T-cell (primary cell): ENCODE measurements around the gene ELMOD3. TPM values are rescaled to one million over a fixed set of nuclear protein-coding genes. Genes with fewer than 3 reads are reported as not detected.
A peak's percentile ranks its signal among the peaks of the same experiment; 100 is the strongest.

Experiments
- ATAC-seq, 4 experiments: fragments of 200-7000 bp in 3 of 4; fragments of 150-1000 bp in 1 of 4; cut with Tn5 transposase; replicated peaks in 1 of 4; 1 replicate in 3 of 4; 2 replicates in 1 of 4; pipeline ENCODE4 v1.10.0; 2021; ENCODE audit warnings: moderate library complexity in 3 of 4, mild to moderate bottlenecking in 2 of 4, moderate number of reproducible peaks in 1 of 4
- CTCF ChIA-PET, 2 donors: fragments of 300-600 bp; sonication (Branson Sonifier 250); formaldehyde crosslinking; loops; one replicate each; lab custom pipeline; 2022; ENCODE audit warnings: antibody characterized with exemption in 2 of 2; lab: Charles Lee
- POLR2A ChIA-PET, 2 donors: fragments of 300-600 bp; sonication (Branson Sonifier 250); formaldehyde crosslinking; loops; one replicate each; lab custom pipeline; 2022; ENCODE audit warnings: antibody characterized with exemption in 2 of 2; lab: Charles Lee
- DNase-seq, 35 experiments: peaks; one replicate each; pipeline versions ENCODE4 v3.0.0 to v3.0.0-alpha.2; 2013 to 2023
- H3K27ac ChIP-seq: one replicate; pipeline ENCODE4 v1.5.1; 2013; ENCODE audit warnings: low read length
- H3K27me3 ChIP-seq, 2 experiments: replicated peaks in 1 of 2; 1 replicate in 1 of 2; 2 replicates in 1 of 2; pipeline versions ENCODE4 v1.6.1 to v1.7.0; 2013; ENCODE audit warnings: low read length in 1 of 2, mixed read lengths in 1 of 2; ENCODE audit not compliant: control insufficient read depth in 2 of 2, insufficient read depth in 2 of 2; ENCODE audit errors: extremely low read depth in 1 of 2
- H3K36me3 ChIP-seq, 2 donors: 1 replicate in 1 of 2; 2 replicates in 1 of 2; pipeline versions ENCODE4 v1.6.1 to v1.7.0; 2013; ENCODE audit warnings: low read length in 1 of 2; ENCODE audit not compliant: control insufficient read depth in 2 of 2, insufficient read depth in 1 of 2; ENCODE audit errors: extremely low read depth in 1 of 2
- H3K4me1 ChIP-seq, 2 experiments: 1 replicate in 1 of 2; 2 replicates in 1 of 2; pipeline versions ENCODE4 v1.6.1 to v1.7.0; 2013; ENCODE audit warnings: low read length in 2 of 2, mixed read lengths in 1 of 2; ENCODE audit not compliant: insufficient read depth in 2 of 2, control insufficient read depth in 1 of 2; ENCODE audit errors: extremely low read depth in 1 of 2
- H3K4me3 ChIP-seq, 2 donors: 1 replicate in 1 of 2; 2 replicates in 1 of 2; pipeline versions ENCODE4 v1.5.1 to v1.7.0; 2013; ENCODE audit warnings: mild to moderate bottlenecking in 2 of 2, low read length in 1 of 2, moderate library complexity in 1 of 2; ENCODE audit not compliant: control insufficient read depth in 1 of 2; ENCODE audit errors: extremely low read depth in 1 of 2
- H3K9me3 ChIP-seq: 2 replicates; pipeline ENCODE4 v1.7.0; 2013
- H3K27ac Mint-ChIP-seq, 2 donors: one replicate each; pipeline ENCODE4 v1.8.0; 2020 to 2021; ENCODE audit warnings: mild to moderate bottlenecking in 2 of 2, mixed read lengths in 2 of 2
- H3K27me3 Mint-ChIP-seq, 2 donors: one replicate each; pipeline ENCODE4 v1.8.0; 2021 to 2022; ENCODE audit warnings: mixed read lengths in 2 of 2
- H3K36me3 Mint-ChIP-seq: one replicate; pipeline ENCODE4 v1.8.0; 2021; ENCODE audit warnings: mixed read lengths
- H3K4me1 Mint-ChIP-seq, 3 donors: one replicate each; pipeline ENCODE4 v1.8.0; 2020 to 2022; ENCODE audit warnings: mixed read lengths in 3 of 3, mild to moderate bottlenecking in 1 of 3
- H3K4me3 Mint-ChIP-seq, 3 donors: one replicate each; pipeline ENCODE4 v1.8.0; 2020 to 2022; ENCODE audit warnings: mild to moderate bottlenecking in 3 of 3, mixed read lengths in 3 of 3, moderate library complexity in 3 of 3
- H3K9me3 Mint-ChIP-seq, 3 donors: one replicate each; pipeline ENCODE4 v1.8.0; 2020 to 2022; ENCODE audit warnings: mixed read lengths in 3 of 3
- WGBS: methylation state at CpG from one replicate; pipeline ENCODE4 v1.1.5; 2013; ENCODE audit warnings: missing lambda C conversion rate; ENCODE audit not compliant: insufficient coverage; 5-methylcytosine and 5-hydroxymethylcytosine counted together
- total RNA-seq, 35 experiments: library from RNA in 6 of 35; stranded (reverse) in 6 of 35; fragments of 120-200 nt in 1 of 35; gene quantifications; one replicate each; pipeline versions ENCODE4 v1.2.1 to v1.2.4 and lab custom pipeline; 2013 to 2026

ELMOD3 gene
- total RNA-seq, 5 donors from 2014 or later (not counting 1 experiment from before 2014, with no cell fraction given): 18.8 to 30.9 (median 25.2) TPM

GRCh38 chr2:85385746-85386145, 31.2 kb downstream of the ELMOD3 start:
- WGBS: 83% methylated on average over 2 of the region's 2 CpGs
- POLR2A ChIA-PET: interaction anchor here in 1 of 2 donors (0.6 kb wide), 2 partner anchors 37 to 164 kb away, joined by 3 to 5 read pairs; no protein-coding TSS in a partner anchor

GRCh38 chr2:85387754-85388153, 33.2 kb downstream of the ELMOD3 start:
- Mint-ChIP-seq H3K27me3 (no peaks in the 10 kb centered on the region), H3K4me1 (peaks cover 6 to 16% (median 13%) of the 10 kb centered on the region in 3 donors), H3K27ac (no peak overlapping the region), H3K9me3 (no peaks in the 10 kb centered on the region), H3K4me3 (no peak overlapping the region), H3K36me3 (peaks cover 32% of the 10 kb centered on the region)
- no peak for ATAC-seq
- Histone ChIP-seq H3K36me3 (peaks cover 11 to 51% of the 10 kb centered on the region in 2 donors), H3K4me3 (no peak overlapping the region), H3K9me3 (no peaks in the 10 kb centered on the region), H3K27me3 (no peaks in the 10 kb centered on the region), H3K27ac (no peak overlapping the region), H3K4me1 (peaks cover 2 to 15% of the 10 kb centered on the region in 2 experiments)
- CTCF ChIA-PET: interaction anchor here (0.5 to 2.9 kb wide), 3 partner anchors 49 to 702 kb away, joined by 6 to 18 read pairs (median 16); no protein-coding TSS in a partner anchor
- 100% methylated on average over 1 of the region's 2 CpGs for WGBS
- POLR2A ChIA-PET: interaction anchor here (0.6 kb wide), 2 partner anchors 75 to 222 kb away, joined by 3 to 4 read pairs; no protein-coding TSS in a partner anchor
- no peak for DNase-seq

More at GRCh38 chr2:85385746-85386145, 31.2 kb downstream of the ELMOD3 start:
- Mint-ChIP-seq H3K4me3 (no peak overlapping the region), H3K36me3 (peaks cover 38% of the 10 kb centered on the region), H3K27ac (no peak overlapping the region), H3K9me3 (no peaks in the 10 kb centered on the region), H3K4me1 (no peaks in the 10 kb centered on the region), H3K27me3 (no peaks in the 10 kb centered on the region)
- H3K4me1 ChIP-seq: no peaks in the 10 kb centered on the region
- ATAC-seq: no peak
- DNase-seq: no peak
- H3K36me3 ChIP-seq: peaks cover 11 to 49% of the 10 kb centered on the region in 2 donors
- CTCF ChIA-PET: interaction anchor here in 1 of 2 donors (0.7 kb wide), 1 partner anchor 368 kb away, joined by 5 read pairs; no protein-coding TSS in a partner anchor
- no peaks in the 10 kb centered on the region for H3K9me3 ChIP-seq
- H3K4me3 ChIP-seq: no peak overlapping the region
- no peaks in the 10 kb centered on the region for H3K27me3 ChIP-seq
- no peak overlapping the region for H3K27ac ChIP-seq

- Mint-ChIP-seq H3K36me3 (peaks cover 26% of the 10 kb centered on the region), H3K4me3 (no peak overlapping the region), H3K27ac (no peak overlapping the region), H3K27me3 (no peaks in the 10 kb centered on the region), H3K4me1 (peaks cover 6 to 19% (median 17%) of the 10 kb centered on the region in 3 donors), H3K9me3 (no peaks in the 10 kb centered on the region)
- Histone ChIP-seq H3K27ac (no peak overlapping the region), H3K36me3 (peaks cover 11 to 45% of the 10 kb centered on the region in 2 donors), H3K9me3 (no peaks in the 10 kb centered on the region), H3K4me1 (peaks cover 2 to 15% of the 10 kb centered on the region in 2 experiments), H3K4me3 (no peak overlapping the region), H3K27me3 (no peaks in the 10 kb centered on the region)
- ChIA-PET POLR2A (no interaction called here), CTCF (interaction anchor here (0.7 to 2.9 kb wide), 4 partner anchors 157 to 163 kb away, joined by 3 to 18 read pairs (median 3); no protein-coding TSS in a partner anchor)
- ATAC-seq (no peak), DNase-seq (no peak)
- 80% methylated on average over 6 of the region's 9 CpGs for WGBS
Measured at GRCh38 chr2:85388878-85389538, 34.4 kb downstream of the ELMOD3 start.

- POLR2A ChIA-PET: no interaction called here
- no peak overlapping the region for H3K27ac ChIP-seq
- Mint-ChIP-seq H3K27ac (peak overlapping the region in 1 of 2 donors; percentile 44), H3K27me3 (no peaks in the 10 kb centered on the region), H3K36me3 (peaks cover 19% of the 10 kb centered on the region), H3K4me1 (peaks cover 6 to 21% (median 17%) of the 10 kb centered on the region in 3 donors), H3K4me3 (no peak overlapping the region), H3K9me3 (no peaks in the 10 kb centered on the region)
- no peaks in the 10 kb centered on the region for H3K27me3 ChIP-seq
- peaks cover 11 to 29% of the 10 kb centered on the region in 2 donors for H3K36me3 ChIP-seq
- H3K4me3 ChIP-seq: no peak overlapping the region
- DNase-seq (peak; percentile 33 to 80 (median 64)), ATAC-seq (peak; percentile 65 to 83 (median 72))
- CTCF ChIA-PET: interaction anchor here (0.5 to 1.6 kb wide), 8 partner anchors 29 to 737 kb away, joined by 3 to 13 read pairs (median 4); partner anchors contain the start of gene VAMP8 (in 1 of the 2)
- H3K9me3 ChIP-seq: no peaks in the 10 kb centered on the region
- 91% methylated on average over 4 of the region's 11 CpGs for WGBS
- H3K4me1 ChIP-seq: peaks cover 2 to 15% of the 10 kb centered on the region in 2 experiments
Measured at GRCh38 chr2:85390941-85391669, 36.5 kb downstream of the ELMOD3 start.

GRCh38 chr2:85393836-85394235, 39.3 kb downstream of the ELMOD3 start:
- ATAC-seq (no peak), DNase-seq (no peak)
- H3K27ac ChIP-seq: no peak overlapping the region
- Mint-ChIP-seq H3K36me3 (peaks cover 26% of the 10 kb centered on the region), H3K4me3 (no peak overlapping the region), H3K9me3 (no peaks in the 10 kb centered on the region), H3K27ac (peak overlapping the region in 1 of 2 donors; percentile 39), H3K27me3 (no peaks in the 10 kb centered on the region), H3K4me1 (peaks cover 6 to 21% (median 17%) of the 10 kb centered on the region in 3 donors)
- no peaks in the 10 kb centered on the region for H3K9me3 ChIP-seq
- peaks cover 2 to 15% of the 10 kb centered on the region in 2 experiments for H3K4me1 ChIP-seq
- WGBS: no CpG with 5 or more reads among the region's 4 CpGs
- CTCF ChIA-PET: interaction anchor here (1.0 to 2.0 kb wide), 4 partner anchors 25 to 791 kb away, joined by 3 to 11 read pairs (median 3); no protein-coding TSS in a partner anchor
- H3K36me3 ChIP-seq: peaks cover 15 to 21% of the 10 kb centered on the region in 2 donors
- H3K4me3 ChIP-seq: no peak overlapping the region
- H3K27me3 ChIP-seq: no peaks in the 10 kb centered on the region
- POLR2A ChIA-PET: no interaction called here

GRCh38 chr2:85394261-85394681, 39.7 kb downstream of the ELMOD3 start:
- Mint-ChIP-seq H3K4me1 (peaks cover 6 to 21% (median 17%) of the 10 kb centered on the region in 3 donors), H3K4me3 (no peak overlapping the region), H3K9me3 (no peaks in the 10 kb centered on the region), H3K27me3 (no peaks in the 10 kb centered on the region), H3K27ac (peak overlapping the region in 1 of 2 donors; percentile 39), H3K36me3 (peaks cover 26% of the 10 kb centered on the region)
- no peaks in the 10 kb centered on the region for H3K27me3 ChIP-seq
- no peak overlapping the region for H3K4me3 ChIP-seq
- peaks cover 2 to 15% of the 10 kb centered on the region in 2 experiments for H3K4me1 ChIP-seq
- DNase-seq: no peak
- POLR2A ChIA-PET: no interaction called here
- 85% methylated on average over 4 of the region's 4 CpGs for WGBS
- no peaks in the 10 kb centered on the region for H3K9me3 ChIP-seq
- H3K36me3 ChIP-seq: peaks cover 11 to 21% of the 10 kb centered on the region in 2 donors
- CTCF ChIA-PET: interaction anchor here (0.9 to 1.0 kb wide), 2 partner anchors 26 to 790 kb away, joined by 3 to 5 read pairs; no protein-coding TSS in a partner anchor
- no peak overlapping the region for H3K27ac ChIP-seq
- no peak for ATAC-seq
